ENCODE data around the gene THSD4. TPM values are rescaled to one million over a fixed set of nuclear protein-coding genes. Genes with fewer than 3 reads are reported as not detected.

The THSD4 gene
- total and polyA plus RNA-seq, 7 donors, result 0.21 to 3.1 (median 1.8) TPM

GRCh38 chr15:71781965-71782265, 666.6 kb downstream of the THSD4 start:
- 87 to 90% (median 88%) methylated on average over 8 of the region's 8 CpGs for WGBS, 3 donors
- H3K36me3 ChIP-seq (ENCODE audit: insufficient read depth in 1 of 2, low read depth in 1 of 2), result peaks cover 0 to 5% of the 10 kb centered on the region in 2 donors
- DNase-seq (no peak), ATAC-seq (no peak)
- H3K27me3 ChIP-seq (ENCODE audit: insufficient read depth in 3 of 3, low read length in 2 of 3), result peaks cover 0 to 2% (median 0%) of the 10 kb centered on the region in 3 donors
- intact Hi-C loops (cut with DNase I), result loop anchor here in 1 of 2 donors (5.0 kb wide), 1 partner anchor 375 kb away; no protein-coding TSS in a partner anchor
- H3K4me3 ChIP-seq, result no peak overlapping the region
- TF ChIP-seq CTCF (IDR thresholded peaks at IDR 0.05), result no peak
- peaks cover 6% of the 10 kb centered on the region for H3K4me1 ChIP-seq
- H3K9me3 ChIP-seq, result no peaks in the 10 kb centered on the region
- no peak overlapping the region for H3K27ac ChIP-seq

GRCh38 chr15:71782422-71783165, 667.3 kb downstream of the THSD4 start:
- TF ChIP-seq CTCF (IDR thresholded peaks at IDR 0.05), result no peak
- ATAC-seq (no peak), DNase-seq (no peak)
- no peaks in the 10 kb centered on the region for H3K36me3 ChIP-seq (ENCODE audit: insufficient read depth in 1 of 2, low read depth in 1 of 2)
- H3K9me3 ChIP-seq, result no peaks in the 10 kb centered on the region
- H3K27me3 ChIP-seq (ENCODE audit: insufficient read depth in 3 of 3, low read length in 2 of 3), result peaks cover 0 to 2% (median 0%) of the 10 kb centered on the region in 3 donors
- H3K27ac ChIP-seq, result no peak overlapping the region
- H3K4me1 ChIP-seq, result peaks cover 6% of the 10 kb centered on the region
- H3K4me3 ChIP-seq, result no peak overlapping the region
- WGBS, 3 donors, result 68 to 77% (median 71%) methylated on average over 10 of the region's 10 CpGs
- intact Hi-C loops (cut with DNase I), result loop anchor here in 1 of 2 donors (5.0 kb wide), 1 partner anchor 375 kb away; no protein-coding TSS in a partner anchor

DNA sequence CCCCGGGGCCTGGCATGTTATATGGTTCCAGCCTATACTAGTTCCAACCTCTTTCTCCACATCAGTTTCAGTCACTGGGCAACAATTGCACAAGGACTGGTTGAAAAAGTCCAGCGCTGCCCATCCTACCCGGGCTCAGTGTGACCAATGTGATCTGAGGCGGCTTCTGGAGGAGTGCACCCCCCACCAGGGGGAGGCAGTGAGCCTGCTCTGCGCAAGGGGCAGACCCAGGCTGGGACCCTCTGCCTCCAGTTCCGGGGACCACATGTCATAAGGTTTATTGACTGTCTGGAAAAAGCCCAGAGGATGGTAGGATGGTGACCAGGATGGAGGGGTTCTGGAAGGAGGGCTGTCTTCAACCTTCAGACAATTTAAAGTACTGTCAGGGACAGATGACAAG, 669.4 kb downstream of the THSD4 start:
- 69 to 74% (median 73%) methylated on average over 6 of the region's 6 CpGs for whole genome bisulfite sequencing, 3 donors
- H3K27me3 ChIP-seq (ENCODE audit: insufficient read depth in 3 of 3, low read length in 2 of 3), result peaks cover 0 to 2% (median 0%) of the 10 kb centered on the region in 3 donors
- ATAC-seq (no peak), DNase-seq (no peak)
- peaks cover 6% of the 10 kb centered on the region for H3K4me1 ChIP-seq
- no peak for TF ChIP-seq CTCF (IDR thresholded peaks at IDR 0.05)
- no peaks in the 10 kb centered on the region for H3K36me3 ChIP-seq (ENCODE audit: insufficient read depth in 1 of 2, low read depth in 1 of 2)
- intact Hi-C loops (cut with DNase I), result loop anchor here in 1 of 2 donors (5.0 kb wide), 1 partner anchor 373 kb away; no protein-coding TSS in a partner anchor
- no peak overlapping the region for H3K27ac ChIP-seq
- no peaks in the 10 kb centered on the region for H3K9me3 ChIP-seq
- H3K4me3 ChIP-seq, result no peak overlapping the region

GRCh38 chr15:71785996-71786395, 670.7 kb downstream of the THSD4 start:
- Histone ChIP-seq H3K27me3 (ENCODE audit: insufficient read depth in 3 of 3, low read length in 2 of 3) (peaks cover 0 to 2% (median 0%) of the 10 kb centered on the region in 3 donors), H3K36me3 (ENCODE audit: insufficient read depth in 1 of 2, low read depth in 1 of 2) (no peaks in the 10 kb centered on the region), H3K27ac (no peak overlapping the region), H3K9me3 (no peaks in the 10 kb centered on the region), H3K4me3 (no peak overlapping the region), H3K4me1 (no peaks in the 10 kb centered on the region)
- TF ChIP-seq CTCF (IDR thresholded peaks at IDR 0.05), result no peak
- no peak for ATAC-seq
- 96 to 97% (median 96%) methylated on average over 2 of the region's 2 CpGs for WGBS, 3 donors
- intact Hi-C loops (cut with DNase I), result no loop called here
- DNase-seq, result no peak
